ENCODE measurements around the gene OGFOD3.

The OGFOD3 gene

GRCh38 chr17:82400830-82401229, 17.6 kb downstream of the OGFOD3 start:
- H3K27me3 ChIP-seq (ENCODE audit: control insufficient read depth, insufficient read depth, low read length): no peaks in the 10 kb centered on the region
- peaks cover 6% of the 10 kb centered on the region; the same call in 1 of the 2 replicates for H3K4me1 ChIP-seq (ENCODE audit: control insufficient read depth, insufficient read depth, low read length)
- no peak overlapping the region for H3K9ac ChIP-seq (ENCODE audit: low read length)
- peaks cover 15% of the 10 kb centered on the region for H3K36me3 ChIP-seq (ENCODE audit: control insufficient read depth, insufficient read depth, low read length)
- no peak overlapping the region for H3K4me3 ChIP-seq (ENCODE audit: low read depth, low read length)
- H3K27ac ChIP-seq (ENCODE audit: low read depth, low read length): no peak overlapping the region
- no peaks in the 10 kb centered on the region for H3K9me3 ChIP-seq (ENCODE audit: control insufficient read depth, insufficient read depth, low read depth, low read length)

GRCh38 chr17:82400206-82400605, 18.2 kb downstream of the OGFOD3 start:
- peaks cover 6% of the 10 kb centered on the region; the same call in 1 of the 2 replicates for H3K4me1 ChIP-seq (ENCODE audit: control insufficient read depth, insufficient read depth, low read length)
- no peaks in the 10 kb centered on the region for H3K9me3 ChIP-seq (ENCODE audit: control insufficient read depth, insufficient read depth, low read depth, low read length)
- H3K27me3 ChIP-seq (ENCODE audit: control insufficient read depth, insufficient read depth, low read length): no peaks in the 10 kb centered on the region
- H3K4me3 ChIP-seq (ENCODE audit: low read depth, low read length): no peak overlapping the region
- no peak overlapping the region for H3K9ac ChIP-seq (ENCODE audit: low read length)
- no peak overlapping the region for H3K27ac ChIP-seq (ENCODE audit: low read depth, low read length)
- peaks cover 15% of the 10 kb centered on the region for H3K36me3 ChIP-seq (ENCODE audit: control insufficient read depth, insufficient read depth, low read length)

- no peak overlapping the region for H3K4me3 ChIP-seq (ENCODE audit: low read depth, low read length)
- peaks cover 15% of the 10 kb centered on the region for H3K36me3 ChIP-seq (ENCODE audit: control insufficient read depth, insufficient read depth, low read length)
- H3K4me1 ChIP-seq (ENCODE audit: control insufficient read depth, insufficient read depth, low read length): peaks cover 6% of the 10 kb centered on the region; the same call in 1 of the 2 replicates
- H3K27me3 ChIP-seq (ENCODE audit: control insufficient read depth, insufficient read depth, low read length): no peaks in the 10 kb centered on the region
- H3K27ac ChIP-seq (ENCODE audit: low read depth, low read length): no peak overlapping the region
- no peaks in the 10 kb centered on the region for H3K9me3 ChIP-seq (ENCODE audit: control insufficient read depth, insufficient read depth, low read depth, low read length)
- H3K9ac ChIP-seq (ENCODE audit: low read length): no peak overlapping the region
These were observed 18.7 kb downstream of the OGFOD3 start for GRCh38 chr17:82399601-82400101.

- Histone ChIP-seq H3K4me1 (ENCODE audit: control insufficient read depth, insufficient read depth, low read length) (peaks cover 6% of the 10 kb centered on the region; the same call in 1 of the 2 replicates), H3K9ac (ENCODE audit: low read length) (no peak overlapping the region), H3K36me3 (ENCODE audit: control insufficient read depth, insufficient read depth, low read length) (peaks cover 14% of the 10 kb centered on the region), H3K4me3 (ENCODE audit: low read depth, low read length) (no peak overlapping the region), H3K9me3 (ENCODE audit: control insufficient read depth, insufficient read depth, low read depth, low read length) (no peaks in the 10 kb centered on the region), H3K27ac (ENCODE audit: low read depth, low read length) (no peak overlapping the region), H3K27me3 (ENCODE audit: control insufficient read depth, insufficient read depth, low read length) (no peaks in the 10 kb centered on the region)
These were observed 19.3 kb downstream of the OGFOD3 start for GRCh38 chr17:82399041-82399441.

GRCh38 chr17:82397449-82398335, 20.7 kb downstream of the OGFOD3 start:
- Histone ChIP-seq H3K36me3 (ENCODE audit: control insufficient read depth, insufficient read depth, low read length) (peaks cover 6% of the 10 kb centered on the region; the same call in 1 of the 2 replicates), H3K4me3 (ENCODE audit: low read depth, low read length) (no peak overlapping the region), H3K9me3 (ENCODE audit: control insufficient read depth, insufficient read depth, low read depth, low read length) (no peaks in the 10 kb centered on the region), H3K27me3 (ENCODE audit: control insufficient read depth, insufficient read depth, low read length) (no peaks in the 10 kb centered on the region), H3K9ac (ENCODE audit: low read length) (no peak overlapping the region), H3K27ac (ENCODE audit: low read depth, low read length) (no peak overlapping the region), H3K4me1 (ENCODE audit: control insufficient read depth, insufficient read depth, low read length) (peaks cover 6% of the 10 kb centered on the region; the same call in 1 of the 2 replicates)

GRCh38 chr17:82396601-82397435, 21.6 kb downstream of the OGFOD3 start:
- H3K9me3 ChIP-seq (ENCODE audit: control insufficient read depth, insufficient read depth, low read depth, low read length): no peaks in the 10 kb centered on the region
- H3K36me3 ChIP-seq (ENCODE audit: control insufficient read depth, insufficient read depth, low read length): peaks cover 10% of the 10 kb centered on the region
- no peak overlapping the region for H3K4me3 ChIP-seq (ENCODE audit: low read depth, low read length)

GRCh38 chr17:82394278-82394677, 24.1 kb downstream of the OGFOD3 start:
- Histone ChIP-seq H3K36me3 (ENCODE audit: control insufficient read depth, insufficient read depth, low read length) (peaks cover 13% of the 10 kb centered on the region), H3K27me3 (ENCODE audit: control insufficient read depth, insufficient read depth, low read length) (no peaks in the 10 kb centered on the region)

More at GRCh38 chr17:82396601-82397435, 21.6 kb downstream of the OGFOD3 start:
- H3K27me3 ChIP-seq (ENCODE audit: control insufficient read depth, insufficient read depth, low read length): no peaks in the 10 kb centered on the region
- H3K27ac ChIP-seq (ENCODE audit: low read depth, low read length): no peak overlapping the region
- H3K4me1 ChIP-seq (ENCODE audit: control insufficient read depth, insufficient read depth, low read length): peaks cover 6% of the 10 kb centered on the region; the same call in 1 of the 2 replicates
- H3K9ac ChIP-seq (ENCODE audit: low read length): no peak overlapping the region

GRCh38 chr17:82392941-82393340, 25.4 kb downstream of the OGFOD3 start:
- H3K9me3 ChIP-seq (ENCODE audit: control insufficient read depth, insufficient read depth, low read depth, low read length): no peaks in the 10 kb centered on the region
- peaks cover 13% of the 10 kb centered on the region for H3K36me3 ChIP-seq (ENCODE audit: control insufficient read depth, insufficient read depth, low read length)
- no peaks in the 10 kb centered on the region for H3K27me3 ChIP-seq (ENCODE audit: control insufficient read depth, insufficient read depth, low read length)
- no peak overlapping the region for H3K27ac ChIP-seq (ENCODE audit: low read depth, low read length)
- no peaks in the 10 kb centered on the region for H3K4me1 ChIP-seq (ENCODE audit: control insufficient read depth, insufficient read depth, low read length)
- H3K9ac ChIP-seq (ENCODE audit: low read length): no peak overlapping the region
- no peak overlapping the region for H3K4me3 ChIP-seq (ENCODE audit: low read depth, low read length)

More at GRCh38 chr17:82394278-82394677, 24.1 kb downstream of the OGFOD3 start:
- no peak overlapping the region for H3K4me3 ChIP-seq (ENCODE audit: low read depth, low read length)
- no peaks in the 10 kb centered on the region for H3K9me3 ChIP-seq (ENCODE audit: control insufficient read depth, insufficient read depth, low read depth, low read length)
- H3K9ac ChIP-seq (ENCODE audit: low read length): no peak overlapping the region
- no peak overlapping the region for H3K27ac ChIP-seq (ENCODE audit: low read depth, low read length)
- no peaks in the 10 kb centered on the region for H3K4me1 ChIP-seq (ENCODE audit: control insufficient read depth, insufficient read depth, low read length)

GRCh38 chr17:82392209-82392920, 26.0 kb downstream of the OGFOD3 start:
- Histone ChIP-seq H3K9ac (ENCODE audit: low read length) (no peak overlapping the region), H3K27me3 (ENCODE audit: control insufficient read depth, insufficient read depth, low read length) (no peaks in the 10 kb centered on the region), H3K36me3 (ENCODE audit: control insufficient read depth, insufficient read depth, low read length) (peaks cover 13% of the 10 kb centered on the region), H3K4me3 (ENCODE audit: low read depth, low read length) (no peak overlapping the region), H3K27ac (ENCODE audit: low read depth, low read length) (no peak overlapping the region), H3K4me1 (ENCODE audit: control insufficient read depth, insufficient read depth, low read length) (no peaks in the 10 kb centered on the region), H3K9me3 (ENCODE audit: control insufficient read depth, insufficient read depth, low read depth, low read length) (no peaks in the 10 kb centered on the region)

GRCh38 chr17:82391496-82392066, 26.8 kb downstream of the OGFOD3 start:
- Histone ChIP-seq H3K9ac (ENCODE audit: low read length) (no peak overlapping the region), H3K4me3 (ENCODE audit: low read depth, low read length) (no peak overlapping the region), H3K9me3 (ENCODE audit: control insufficient read depth, insufficient read depth, low read depth, low read length) (no peaks in the 10 kb centered on the region), H3K36me3 (ENCODE audit: control insufficient read depth, insufficient read depth, low read length) (peaks cover 13% of the 10 kb centered on the region), H3K4me1 (ENCODE audit: control insufficient read depth, insufficient read depth, low read length) (no peaks in the 10 kb centered on the region), H3K27ac (ENCODE audit: low read depth, low read length) (no peak overlapping the region), H3K27me3 (ENCODE audit: control insufficient read depth, insufficient read depth, low read length) (no peaks in the 10 kb centered on the region)

Data from HUES6 (cell line).